Uterus (tissue), 4 donors: Measurements from ENCODE around the gene UPF3A. TPM values are rescaled to one million over a fixed set of nuclear protein-coding genes. Genes with fewer than 3 reads are reported as not detected.
"Not testable (repeated sequence)": the region's sequence is repeated elsewhere in the genome, so short reads cannot be mapped to it uniquely, and the experiment has no call there.

ENCODE experiments used
- DNase-seq, 2 donors: peaks; one replicate each; pipeline ENCODE4 v3.0.0-alpha.2; 2019 to 2020
- H3K27ac ChIP-seq, 2 donors: fragments of 200-600 bp; sonication (generic); 1 replicate in 1 of 2; 2 replicates in 1 of 2; pipeline ENCODE4 v1.5.1; 2016 to 2018
- H3K27me3 ChIP-seq, 2 donors: fragments of 200-600 bp; sonication (generic); one replicate each; pipeline ENCODE4 v1.5.1; 2018 to 2019; ENCODE audit warnings: control low read depth in 1 of 2
- H3K36me3 ChIP-seq, 2 donors: fragments of 200-600 bp; sonication (generic); one replicate each; pipeline ENCODE4 v1.5.1; 2019; ENCODE audit warnings: control low read depth in 1 of 2
- H3K4me1 ChIP-seq, 2 donors: fragments of 200-600 bp; sonication (generic); one replicate each; pipeline ENCODE4 v1.5.1; 2018 to 2019; ENCODE audit warnings: control low read depth in 1 of 2
- H3K4me3 ChIP-seq, 2 donors: fragments of 200-600 bp; sonication (generic); 1 replicate in 1 of 2; 2 replicates in 1 of 2; pipeline ENCODE4 v1.5.1; 2018 to 2019; ENCODE audit warnings: mild to moderate bottlenecking in 1 of 2
- H3K9me3 ChIP-seq, 2 donors: fragments of 200-600 bp; sonication (generic); one replicate each; pipeline ENCODE4 v1.5.1; 2019; ENCODE audit warnings: control low read depth in 1 of 2
- CTCF ChIP-seq, 4 experiments: fragments of 200-600 bp in 2 of 4; fragments of 450-650 bp in 2 of 4; sonication (generic) in 2 of 4; IDR thresholded peaks; one replicate each; pipeline ENCODE4 v1.5.1; 2016 to 2019; ENCODE audit warnings: antibody characterized with exemption in 4 of 4, mild to moderate bottlenecking in 2 of 4, moderate library complexity in 1 of 4
- POLR2A ChIP-seq, 2 donors: fragments of 450-650 bp; IDR thresholded peaks; one replicate each; pipeline ENCODE4 v1.6.1; 2016; ENCODE audit warnings: antibody characterized with exemption in 2 of 2, mild to moderate bottlenecking in 1 of 2, moderate library complexity in 1 of 2
- intact Hi-C: fragments of 100-400 bp; cut with DNase I; formaldehyde crosslinking; loops from one replicate; pipeline ENCODE4 v1.15.1; 2023; ENCODE audit warnings: low total_unique reads
- microRNA-seq: library from miRNA; unstranded; fragments of <30 nt; microRNA quantifications from one replicate; pipeline ENCODE4, GENCODE V29; 2016; ENCODE audit warnings: borderline microRNAs expressed, borderline replicate concordance
- small RNA-seq: library from RNA; depleted of rRNA; stranded (forward); fragments of <200 nt; gene quantifications from one replicate; pipeline ENCODE3, GENCODE V24; 2016
- total RNA-seq, 4 donors: library from RNA; depleted of rRNA in 3 of 4; stranded (reverse); fragments of >200 nt in 3 of 4; gene quantifications; one replicate each; pipeline versions ENCODE4 v1.1.0 to v1.2.4, GENCODE V29; 2014 to 2023
- donor health status: DM: yes; HTN: yes; CAD: no.

The UPF3A gene
- total RNA-seq, 4 donors from 2014 or later, result 15.0 to 74.1 (median 34.9) TPM

- H3K9me3 ChIP-seq, result no peaks in the 10 kb centered on the region
- no peak for DNase-seq
- H3K36me3 ChIP-seq, result no peaks in the 10 kb centered on the region
- H3K27ac ChIP-seq, result no peak overlapping the region
- no peaks in the 10 kb centered on the region for H3K27me3 ChIP-seq
- TF ChIP-seq POLR2A (IDR thresholded peaks at IDR 0.05), result no peak
- no peak for TF ChIP-seq CTCF (IDR thresholded peaks at IDR 0.05)
- H3K4me1 ChIP-seq, result no peaks in the 10 kb centered on the region
- intact Hi-C loops, result no loop called here
- H3K4me3 ChIP-seq, result no peak overlapping the region
Measured at GRCh38 chr13:114341003-114341777, 59.8 kb downstream of the UPF3A start.

GRCh38 chr13:114347256-114347655 lies 65.9 kb downstream of the UPF3A start:
- H3K36me3 ChIP-seq, DNase-seq, H3K9me3 ChIP-seq, H3K4me3 ChIP-seq, H3K27ac ChIP-seq, H3K27me3 ChIP-seq, H3K4me1 ChIP-seq, intact Hi-C loops: not testable (repeated sequence)

GRCh38 chr13:114352763-114353162 lies 71.4 kb downstream of the UPF3A start:
- DNase-seq, result not testable (repeated sequence)

GRCh38 chr13:114353382-114353781 lies 72.0 kb downstream of the UPF3A start:
- DNase-seq, H3K36me3 ChIP-seq, H3K4me3 ChIP-seq, H3K27me3 ChIP-seq, intact Hi-C loops, H3K9me3 ChIP-seq, H3K4me1 ChIP-seq, H3K27ac ChIP-seq: not testable (repeated sequence)

More at GRCh38 chr13:114352763-114353162, 71.4 kb downstream of the UPF3A start:
- H3K4me3 ChIP-seq, H3K4me1 ChIP-seq, H3K9me3 ChIP-seq, intact Hi-C loops, H3K36me3 ChIP-seq, H3K27ac ChIP-seq, H3K27me3 ChIP-seq: not testable (repeated sequence)

Small RNA genes within 50 kb of the gene (microRNA-seq; reads per million reads assigned to microRNA genes)
- gene MIR4502, result not detected
- gene MIR548AR, result not detected

Small RNA genes within 50 kb of the gene (small RNA-seq; reads per million reads assigned to genes)
- gene MIR4502 (not detected), gene MIR548AR (not detected)

Other genes with a start within 250 kb of the UPF3A start
- gene RASA3, start 149.0 kb upstream of the UPF3A start, total RNA-seq, result 10 to 100 TPM in 3 of 4 donors, 1 to 10 TPM in 1; 8.5 to 31.6 (median 17.2) TPM
- gene CFAP97D2, start 102.3 kb upstream of the UPF3A start, total RNA-seq, result not detected
- 100 to 1,000 TPM in 1 of 4 donors, 10 to 100 TPM in 3; 25.0 to 103 (median 53.5) TPM for gene CDC16, start 46.7 kb upstream of the UPF3A start, total RNA-seq
- gene CHAMP1, start 32.9 kb downstream of the UPF3A start, total RNA-seq, result 10 to 100 TPM in 2 of 4 donors, 1 to 10 TPM in 2; 5.9 to 24.7 (median 15.2) TPM